GM21526 (cell line): ENCODE data around the gene COPE.

Experiments
- ATAC-seq: cut with Tn5 transposase; IDR thresholded peaks from one replicate; pipeline ENCODE4 v1.9.1; 2021; ENCODE audit warnings: moderate library complexity; ENCODE audit not compliant: unreplicated experiment, low FRiP score

The COPE gene

DNA sequence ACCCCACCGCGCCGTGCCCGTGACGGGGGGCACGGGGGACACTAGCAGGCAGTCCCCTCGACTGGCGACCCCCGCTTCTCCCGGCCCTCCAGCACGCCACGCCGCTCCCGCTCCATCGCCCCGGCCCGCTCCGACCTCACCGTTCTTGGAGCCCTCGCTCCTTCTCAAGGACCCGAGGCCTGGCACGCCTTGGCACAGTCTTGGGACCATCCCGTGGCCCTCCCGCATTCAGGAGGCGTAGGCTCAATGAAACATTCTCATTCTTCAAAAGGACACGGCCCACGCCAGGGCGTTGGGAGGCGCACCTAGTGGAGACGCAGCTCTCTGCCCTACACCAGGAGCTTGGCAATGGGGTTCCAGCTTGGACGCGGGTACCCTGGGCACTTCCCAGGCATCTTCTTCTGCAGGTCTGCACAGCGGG lies 22.8 kb downstream of the COPE start:
- ATAC-seq: no peak

DNA sequence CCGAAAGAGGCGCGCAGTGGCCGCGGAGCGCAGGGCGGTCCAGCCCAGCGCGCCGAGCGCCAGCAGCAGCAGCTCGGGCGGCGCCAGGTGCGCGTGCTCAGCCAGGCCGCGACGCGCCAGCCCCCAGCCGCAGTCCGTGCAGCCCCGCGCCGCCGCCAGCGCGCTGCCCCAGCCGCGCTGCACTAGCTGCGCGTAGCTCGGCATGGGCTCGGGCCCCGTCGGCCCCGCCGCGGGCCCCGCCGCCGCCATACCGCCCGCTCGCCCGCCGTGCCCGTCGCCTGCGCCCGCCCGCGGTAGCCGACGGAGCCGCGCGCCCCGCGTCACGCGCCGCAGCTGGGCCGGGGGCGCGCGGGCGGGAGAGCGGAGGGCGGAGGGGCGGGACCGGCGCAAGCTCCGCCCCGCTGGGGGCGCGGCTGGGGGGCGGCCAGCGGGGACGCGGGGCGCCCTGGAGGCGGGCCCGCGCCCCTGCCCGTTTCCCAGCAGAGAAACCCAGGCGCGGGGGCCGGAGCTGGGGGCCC lies 23.3 kb downstream of the COPE start, which contains the start of gene CERS1:
CERS1 (minus strand) TSS at position 335 of the 518 bp plus-strand sequence; CDS start at position 249, 86 bp downstream.
- no peak for ATAC-seq

DNA sequence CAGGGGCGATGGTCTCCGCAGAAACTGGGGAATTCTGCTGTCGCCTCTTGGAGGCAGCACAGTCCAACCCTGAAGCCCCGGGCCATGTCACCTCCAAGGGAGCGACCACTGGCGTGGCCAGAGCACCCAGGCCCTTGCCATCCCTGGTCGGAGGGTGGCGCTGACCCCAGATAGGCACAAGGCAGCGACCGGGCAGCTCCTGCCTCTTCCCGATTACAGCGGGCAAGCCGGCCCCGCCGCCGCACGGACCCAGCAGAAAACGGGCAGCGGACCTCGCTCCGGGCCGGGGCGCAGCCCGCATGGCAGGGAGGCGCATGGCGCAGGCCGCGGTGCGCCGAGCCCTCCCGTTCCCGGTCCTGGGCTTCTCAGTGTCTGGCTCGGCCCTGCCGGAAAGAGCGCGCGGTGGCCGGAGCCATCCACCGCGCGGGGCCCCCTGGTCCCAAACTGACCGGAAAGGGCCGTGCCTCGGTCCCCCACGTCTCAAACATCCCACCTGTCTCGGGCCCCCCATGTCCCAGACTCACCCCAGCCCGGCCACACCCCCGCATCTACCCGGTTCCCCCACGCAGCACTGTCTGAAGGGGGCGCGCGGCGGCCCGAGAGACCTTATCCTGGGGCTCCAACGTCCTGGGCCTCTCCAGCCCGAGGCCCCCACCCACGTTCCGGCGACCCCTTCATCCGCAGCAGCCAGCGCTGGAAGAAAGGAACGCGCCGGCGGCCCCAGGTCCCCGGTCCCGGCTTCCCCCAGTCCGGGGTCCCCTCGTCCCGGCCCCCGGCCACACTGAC lies 24.0 kb downstream of the COPE start:
- ATAC-seq: no peak

DNA sequence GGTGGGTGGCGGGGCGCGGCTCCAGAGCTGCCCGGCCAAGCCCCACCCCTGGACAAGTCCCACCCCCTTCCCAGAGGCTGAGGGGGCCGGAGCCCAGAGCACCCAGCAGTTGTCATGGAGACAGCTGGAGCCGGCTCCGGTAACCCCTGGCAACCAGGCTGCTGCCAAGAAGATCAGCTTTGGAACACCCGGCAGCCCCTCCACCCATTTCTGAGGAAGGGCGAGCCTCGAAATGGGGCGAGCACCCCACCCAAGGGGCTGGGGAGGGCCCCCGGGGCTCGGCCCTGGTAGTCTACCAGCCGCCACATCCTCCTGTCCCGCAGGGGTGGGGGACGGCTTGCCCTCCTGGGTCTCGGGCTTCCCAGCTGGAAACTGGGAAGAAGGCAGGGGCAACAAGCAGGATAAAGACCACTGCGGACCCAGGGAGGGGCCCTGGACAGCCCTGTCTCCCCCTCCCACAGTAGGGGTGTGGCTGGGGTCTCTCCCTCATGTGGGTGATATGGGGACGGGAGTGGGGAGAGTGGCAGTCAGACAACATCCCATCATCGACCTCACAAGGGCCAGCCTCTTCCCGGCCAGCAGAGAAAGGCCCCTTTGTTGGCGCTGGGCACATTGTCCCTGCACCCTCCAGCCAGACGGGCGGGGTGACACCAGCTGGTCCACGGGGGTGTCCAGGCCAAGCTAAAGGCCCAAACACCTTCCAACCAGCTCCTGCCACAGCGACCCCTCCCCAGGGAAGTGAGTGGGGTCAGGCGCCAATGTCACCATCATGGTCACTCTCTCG lies 24.7 kb downstream of the COPE start:
- ATAC-seq: no peak

DNA sequence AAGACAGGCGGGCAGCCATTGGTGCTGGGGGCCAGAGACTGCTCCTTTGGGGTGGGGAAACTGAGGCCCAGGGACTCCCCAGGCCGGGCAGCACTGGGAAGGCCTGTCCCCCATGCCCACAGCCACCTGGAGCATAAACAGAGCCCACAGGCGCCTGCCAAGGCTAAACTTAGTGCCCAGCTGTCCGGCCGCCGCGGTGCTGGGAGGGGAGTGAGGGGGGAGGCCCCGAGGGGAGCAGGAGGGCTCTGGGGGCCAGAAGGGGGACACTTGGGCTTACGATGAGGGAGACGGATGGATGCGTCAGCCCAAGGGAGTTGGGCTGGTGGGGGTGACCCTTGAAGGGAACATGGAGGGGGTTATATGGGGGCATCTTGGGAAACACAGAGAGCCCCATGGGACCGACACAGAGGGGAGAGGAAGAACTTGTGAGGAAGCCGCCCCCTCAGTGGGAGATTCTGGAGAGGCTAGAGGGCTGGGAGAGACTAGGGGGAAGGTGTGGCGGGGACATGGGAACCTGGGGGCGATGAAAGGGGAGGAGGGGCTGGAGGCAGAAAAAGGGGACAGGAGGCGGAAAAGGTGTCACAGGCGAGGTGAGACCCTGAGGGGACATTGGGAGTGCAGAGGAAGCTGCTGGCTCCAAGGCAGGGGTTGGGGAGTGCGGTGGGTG lies 25.5 kb downstream of the COPE start:
- ATAC-seq: no peak

DNA sequence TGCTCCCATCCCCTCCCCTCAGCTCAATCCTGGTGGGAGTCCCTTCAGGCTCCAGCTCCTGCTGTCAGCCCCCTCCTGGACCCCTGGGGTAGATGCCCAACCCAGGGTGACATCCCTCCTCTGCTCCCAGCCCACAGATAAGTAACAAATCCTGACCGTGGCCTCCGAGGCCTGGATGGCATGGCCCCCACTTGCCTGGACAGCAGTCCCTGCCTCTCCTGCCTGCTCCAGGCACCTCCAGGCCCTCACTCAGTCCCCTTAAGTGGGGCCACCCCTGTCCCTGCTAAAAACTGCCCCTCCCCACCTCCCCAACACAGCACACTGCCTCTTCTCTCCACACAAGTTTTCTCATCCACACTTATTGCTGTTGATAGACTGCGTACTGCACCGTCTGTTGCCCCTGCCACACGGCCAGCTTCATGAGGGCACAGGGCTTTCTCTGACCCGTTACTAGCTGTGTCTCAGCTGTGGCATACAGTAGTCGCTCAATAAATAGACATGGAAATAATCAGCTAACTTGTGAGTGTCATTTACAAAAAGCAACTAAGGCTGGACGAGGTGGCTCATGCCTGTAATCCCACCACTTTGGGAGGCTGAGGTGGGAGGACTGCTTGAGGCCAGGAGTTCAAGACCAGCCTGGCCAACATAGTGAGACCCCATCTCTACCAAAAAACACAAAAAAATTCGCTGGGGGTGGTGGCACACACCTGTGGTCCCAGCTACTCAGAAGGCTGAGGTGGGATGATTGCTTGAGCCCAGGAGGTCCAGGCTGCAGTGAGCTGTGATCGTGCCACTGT lies 29.0 kb downstream of the COPE start:
- ATAC-seq: no peak

DNA sequence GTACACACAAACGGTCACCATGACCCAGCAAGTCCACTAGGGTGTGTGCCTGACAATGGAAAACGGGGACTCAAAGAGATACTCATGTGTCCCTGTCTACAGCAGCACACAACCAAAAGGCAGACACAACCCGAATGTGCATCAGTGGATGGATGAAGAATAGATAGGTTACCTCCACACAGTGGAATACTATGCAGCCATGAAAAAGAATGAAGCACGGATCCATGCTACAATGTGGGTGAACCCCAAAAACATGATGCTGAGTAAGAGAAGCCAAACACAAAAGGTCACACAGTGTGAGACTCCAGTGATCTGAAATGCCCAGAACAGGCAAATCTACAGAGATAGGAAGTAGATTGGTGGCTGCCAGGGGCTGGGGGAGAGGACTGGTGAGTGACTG lies 32.2 kb downstream of the COPE start:
- no peak for ATAC-seq

DNA sequence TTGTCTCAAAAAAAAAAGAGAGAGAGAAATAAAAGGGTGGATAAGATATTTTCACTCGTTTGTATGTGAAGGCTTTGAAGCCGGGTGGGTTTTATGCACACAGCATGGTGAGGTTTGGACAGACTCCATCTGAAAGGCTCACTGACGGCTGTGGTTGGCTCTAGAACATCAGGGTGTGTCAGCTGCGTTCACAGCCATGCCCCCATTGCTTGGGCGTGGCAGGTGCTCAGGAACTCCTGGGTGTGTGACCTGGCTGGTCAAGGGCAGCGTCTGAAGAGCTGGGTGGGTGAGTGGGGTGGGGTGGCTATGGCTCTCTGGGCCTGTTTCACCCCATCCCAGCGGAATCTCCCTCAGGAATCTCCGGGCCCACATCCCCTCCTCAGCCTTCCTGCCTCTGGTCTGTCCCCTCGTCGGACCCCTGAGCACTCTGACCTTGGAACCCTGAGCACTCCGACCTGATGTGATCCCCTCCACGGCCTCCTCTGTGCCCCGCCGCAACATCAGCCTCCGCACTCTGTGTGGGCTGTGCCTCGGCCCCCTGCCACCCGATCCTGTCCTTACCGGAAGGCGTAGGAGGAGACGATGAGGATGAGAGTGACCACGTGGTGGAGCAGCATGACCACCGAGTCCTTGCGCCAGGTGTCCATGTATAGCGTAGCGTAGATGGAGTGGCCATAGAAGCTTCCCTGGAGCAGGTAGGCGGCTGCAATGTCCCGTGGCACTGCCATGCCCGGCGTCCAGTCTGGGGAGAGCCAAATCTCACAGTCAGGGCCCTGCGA lies 35.5 kb downstream of the COPE start:
- no peak for ATAC-seq

DNA sequence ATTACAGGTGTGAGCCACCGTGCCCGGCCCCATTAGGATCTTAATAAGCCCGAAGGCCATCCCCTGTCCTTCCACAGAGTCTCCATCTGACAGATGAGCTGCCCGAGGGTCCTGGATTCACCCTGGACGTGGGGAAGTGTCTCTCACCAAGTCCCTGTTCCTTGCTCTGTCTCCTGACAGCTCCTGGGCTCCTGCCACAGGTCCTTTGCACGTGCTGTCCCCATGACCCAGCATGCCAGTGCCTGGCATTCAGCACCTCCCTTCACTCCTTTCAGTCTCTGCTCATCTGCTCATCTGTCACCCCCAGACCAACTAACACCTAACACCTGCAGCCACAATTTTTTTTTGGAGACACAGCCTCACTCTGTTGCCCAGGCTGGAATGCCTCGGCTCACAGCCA lies 37.7 kb downstream of the COPE start:
- ATAC-seq: no peak

DNA sequence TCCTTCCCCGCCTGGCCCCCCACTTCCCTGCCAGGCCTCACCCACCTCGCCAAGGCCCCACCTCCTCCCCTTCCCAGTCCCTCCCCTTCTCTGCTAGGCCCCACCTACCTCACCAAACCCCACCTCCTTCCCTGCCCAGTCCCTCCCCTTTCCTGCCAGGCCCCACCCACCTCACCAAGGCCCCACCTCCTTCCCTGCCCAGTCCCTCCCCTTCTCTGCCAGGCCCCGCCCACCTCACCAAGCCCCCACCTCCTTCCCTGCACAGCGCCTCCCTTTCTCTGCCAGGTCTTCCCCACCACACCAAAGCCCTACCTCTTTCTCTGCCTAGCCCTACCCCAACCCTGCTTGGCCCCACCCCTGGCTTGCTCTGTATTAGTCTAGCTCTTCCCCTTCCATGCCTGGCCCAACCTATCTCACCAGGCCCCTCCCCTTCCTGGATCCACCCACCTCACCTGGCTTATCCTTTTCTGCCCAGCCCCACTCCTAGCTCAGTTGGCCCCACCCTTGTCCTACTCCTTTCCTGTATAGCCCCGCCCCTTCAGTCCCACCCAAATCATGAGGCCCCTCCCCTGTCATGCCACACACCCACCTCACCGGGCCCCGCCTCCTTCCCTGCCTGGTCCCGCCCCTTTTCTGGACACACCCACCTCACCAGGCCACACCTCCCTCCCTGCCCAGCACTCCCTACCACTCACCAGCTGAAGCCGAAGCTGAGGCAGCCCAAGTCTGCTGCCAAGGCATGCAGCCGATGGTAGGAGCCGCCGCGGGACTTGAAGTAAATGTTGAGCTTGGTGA lies 39.4 kb downstream of the COPE start:
- no peak for ATAC-seq

DNA sequence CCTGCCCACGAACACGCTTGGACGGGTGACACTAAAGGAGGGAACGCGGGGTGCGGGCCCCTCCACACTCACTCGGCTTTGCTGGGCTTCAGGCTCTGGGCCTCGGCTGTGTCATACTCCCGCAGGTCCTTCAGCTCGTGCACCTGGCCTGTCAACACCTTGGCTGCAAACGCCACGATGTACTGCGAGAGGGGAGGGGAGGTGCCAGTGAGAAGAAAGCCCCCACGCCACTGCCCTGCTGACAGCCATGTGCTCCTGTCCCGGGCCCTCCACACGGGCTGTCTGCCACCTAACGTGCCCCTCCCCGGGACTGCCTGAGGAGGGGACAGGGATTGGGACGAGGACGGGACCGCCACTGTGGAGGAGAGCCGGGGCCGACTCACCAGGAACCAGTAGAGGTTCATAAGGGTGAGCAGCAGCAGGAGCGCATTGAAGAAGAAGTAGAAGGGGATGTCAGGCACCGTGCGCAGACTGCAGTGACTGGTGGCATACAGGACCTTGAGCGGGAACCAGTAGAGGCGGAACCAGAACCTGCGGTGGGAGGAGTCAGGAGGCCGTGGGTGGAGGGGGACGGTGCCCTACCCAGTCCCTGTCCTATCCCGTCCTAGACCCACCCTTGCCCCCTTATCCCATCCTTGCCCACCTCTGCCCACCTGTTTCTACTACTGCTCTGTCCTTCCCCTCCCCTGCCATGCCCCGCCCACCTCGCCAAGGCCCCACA lies 40.2 kb downstream of the COPE start:
- no peak for ATAC-seq

DNA sequence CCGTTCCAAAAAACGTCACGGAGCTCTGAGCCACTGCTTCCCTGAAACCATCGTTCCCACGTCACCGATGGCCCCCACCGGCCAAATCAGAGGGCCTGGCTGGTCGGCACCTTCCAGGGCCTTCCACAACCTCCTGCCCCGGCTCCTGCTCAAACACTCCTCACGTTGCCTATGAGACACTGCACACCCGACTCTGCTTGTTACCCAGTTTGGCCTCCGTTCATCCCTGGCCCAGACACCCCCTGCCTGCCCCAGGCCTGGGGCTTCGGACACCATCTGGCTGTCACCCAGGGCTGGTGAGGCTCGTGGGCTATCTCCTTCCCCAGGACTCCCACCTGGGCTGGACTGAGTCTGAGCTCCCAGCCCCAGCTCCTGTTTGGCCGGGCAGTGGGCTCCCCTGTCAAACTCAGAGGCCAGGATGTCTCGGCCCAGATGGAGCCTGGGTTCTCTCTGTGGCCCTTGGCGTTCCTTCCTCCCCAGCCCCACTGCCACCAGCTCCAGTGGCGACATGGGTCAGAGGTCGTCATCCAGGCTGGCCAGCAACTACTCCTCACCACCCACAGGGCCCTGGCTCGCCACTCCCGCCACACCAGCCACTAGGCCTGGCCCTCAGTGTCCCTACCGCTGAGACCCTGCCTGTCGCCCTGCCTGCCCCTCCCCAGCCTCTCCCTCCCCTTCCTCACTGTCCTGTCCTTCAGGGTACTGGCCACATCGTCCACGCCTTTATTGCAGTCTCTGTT lies 41.0 kb downstream of the COPE start:
- ATAC-seq: no peak

DNA sequence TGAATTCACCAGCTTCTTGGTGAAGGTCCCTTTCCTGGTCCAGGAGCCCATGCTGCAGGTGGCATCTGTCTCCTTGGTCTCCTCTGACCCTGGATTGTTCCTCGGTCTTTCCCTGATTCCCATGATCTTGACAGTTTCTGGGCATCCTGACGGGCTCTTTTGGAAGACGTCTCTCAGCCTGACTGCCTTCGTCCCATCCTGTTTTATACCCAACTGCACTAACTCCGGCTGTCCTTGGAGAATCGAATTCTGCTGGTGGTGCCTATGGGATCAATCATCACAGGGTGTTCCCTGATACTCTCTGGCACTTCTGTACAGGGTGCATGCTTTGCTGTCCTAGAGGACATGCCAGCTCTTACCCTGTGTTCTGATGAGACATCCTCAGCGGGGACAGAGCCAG lies 42.3 kb downstream of the COPE start:
- no peak for ATAC-seq

DNA sequence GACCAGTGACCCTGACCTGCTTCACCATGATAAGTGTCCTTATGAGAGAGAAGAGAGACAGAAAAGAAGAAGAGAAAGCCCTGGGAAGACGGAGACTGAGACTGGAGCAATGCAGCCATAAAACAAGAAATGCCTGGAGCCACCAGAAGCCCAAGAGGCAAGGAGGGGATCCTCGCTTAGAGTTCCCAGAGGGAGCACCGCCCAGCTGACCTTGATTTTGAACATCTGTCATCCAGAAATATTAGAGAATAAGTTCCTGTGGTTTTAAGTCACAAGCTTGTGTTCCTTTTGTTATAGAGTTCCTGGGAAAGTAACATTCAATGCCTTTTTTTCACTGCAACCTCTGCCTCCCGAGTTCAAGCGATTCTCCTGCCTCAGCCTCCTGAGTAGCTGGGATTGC lies 43.5 kb downstream of the COPE start:
- ATAC-seq: no peak

DNA sequence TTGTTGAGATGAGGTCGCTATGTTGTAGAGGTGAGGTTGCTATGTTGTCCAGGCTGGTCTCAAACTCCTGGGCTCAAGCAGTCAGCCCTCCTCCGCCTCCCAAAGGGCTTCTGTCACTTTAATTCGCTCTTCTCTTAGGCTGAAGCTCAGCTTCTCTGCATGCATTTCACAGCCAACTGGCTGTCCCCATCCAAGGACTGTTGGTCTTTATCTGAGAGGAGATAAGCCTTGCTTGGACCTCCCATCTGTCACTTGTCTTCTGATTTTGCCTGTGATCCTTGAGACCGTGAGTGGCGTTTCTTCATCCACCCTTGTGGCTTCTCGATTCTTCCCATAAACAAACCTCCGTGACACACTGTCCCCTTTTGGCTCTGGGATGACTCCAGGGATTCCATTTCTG lies 47.6 kb downstream of the COPE start:
- no peak for ATAC-seq

DNA sequence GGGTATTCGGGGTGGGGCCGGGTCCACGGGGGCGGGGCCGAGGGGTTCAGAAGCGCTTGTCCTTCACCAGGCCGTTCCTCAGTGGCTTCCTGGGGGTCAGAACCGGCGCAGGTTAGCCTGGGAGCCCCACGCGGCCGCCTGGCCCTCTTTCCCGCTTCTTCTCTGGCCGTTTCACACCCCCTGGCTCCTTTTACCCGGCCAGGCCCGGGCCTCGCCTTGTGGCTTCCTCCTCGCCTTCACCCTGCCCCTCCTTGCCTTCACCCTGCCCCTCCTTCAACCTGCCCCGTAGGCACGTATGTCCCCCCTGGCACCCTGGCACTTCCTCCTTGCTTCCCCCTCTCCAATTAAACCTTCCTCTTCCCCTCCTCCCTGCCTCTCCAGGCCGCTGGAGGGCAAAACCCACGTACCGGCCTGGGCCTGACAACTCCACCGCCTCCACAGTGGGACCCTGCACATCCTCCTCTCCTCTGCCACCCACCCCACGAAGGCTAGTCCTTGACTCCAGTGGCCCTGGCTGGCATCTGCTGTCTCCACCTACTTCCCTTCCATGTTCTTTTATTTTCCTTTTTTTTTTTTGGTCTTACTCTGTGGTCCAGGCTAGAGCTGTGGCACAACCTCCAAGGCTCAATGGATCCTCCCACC lies 48.5 kb downstream of the COPE start:
- no peak for ATAC-seq
